GM18909 (cell line): ENCODE measurements around the gene SGSM1.

ENCODE experiments used
- ATAC-seq: cut with Tn5 transposase; IDR thresholded peaks from one replicate; pipeline ENCODE4 v1.9.1; 2021; ENCODE audit warnings: mild to moderate bottlenecking; ENCODE audit not compliant: unreplicated experiment, poor library complexity

The SGSM1 gene

DNA sequence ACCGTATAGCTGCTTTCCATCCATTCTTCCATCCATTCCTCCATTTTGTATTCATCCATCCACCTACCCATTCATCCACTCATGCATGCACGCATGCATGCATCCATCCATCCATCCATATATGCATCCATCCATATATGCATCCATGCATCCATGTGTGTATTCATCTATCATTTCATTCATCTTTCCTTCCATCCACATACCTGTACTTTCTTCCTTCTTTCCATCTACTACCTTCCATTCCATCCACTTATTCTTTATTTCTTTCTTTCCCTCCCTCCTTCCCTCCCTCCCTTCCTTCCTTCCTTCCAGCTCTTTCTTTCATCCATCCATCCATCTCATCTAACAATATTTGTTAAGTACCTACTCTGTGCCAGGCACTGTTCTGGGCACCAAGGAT lies 166.4 kb downstream of the SGSM1 start:
- ATAC-seq, result no peak

DNA sequence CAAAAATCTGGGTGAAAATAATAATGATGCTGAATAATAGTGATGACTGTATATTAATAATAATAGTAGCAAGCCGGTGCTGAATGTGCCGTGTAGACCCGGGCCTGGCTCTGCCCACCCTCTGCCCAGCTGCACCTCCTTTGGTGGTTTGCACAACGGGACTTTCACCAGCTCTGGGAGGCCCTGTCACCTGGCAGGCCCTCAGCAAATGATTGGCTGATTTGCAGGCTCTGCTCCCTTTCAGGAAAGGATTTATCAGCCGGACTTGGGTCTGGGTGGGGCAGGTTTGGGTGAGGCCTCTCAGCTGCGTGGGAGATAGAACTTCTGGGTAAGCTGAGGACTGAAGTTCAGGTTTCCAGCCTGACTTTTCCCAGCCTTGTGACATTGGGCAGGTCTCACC lies 167.9 kb downstream of the SGSM1 start:
- no peak for ATAC-seq

DNA sequence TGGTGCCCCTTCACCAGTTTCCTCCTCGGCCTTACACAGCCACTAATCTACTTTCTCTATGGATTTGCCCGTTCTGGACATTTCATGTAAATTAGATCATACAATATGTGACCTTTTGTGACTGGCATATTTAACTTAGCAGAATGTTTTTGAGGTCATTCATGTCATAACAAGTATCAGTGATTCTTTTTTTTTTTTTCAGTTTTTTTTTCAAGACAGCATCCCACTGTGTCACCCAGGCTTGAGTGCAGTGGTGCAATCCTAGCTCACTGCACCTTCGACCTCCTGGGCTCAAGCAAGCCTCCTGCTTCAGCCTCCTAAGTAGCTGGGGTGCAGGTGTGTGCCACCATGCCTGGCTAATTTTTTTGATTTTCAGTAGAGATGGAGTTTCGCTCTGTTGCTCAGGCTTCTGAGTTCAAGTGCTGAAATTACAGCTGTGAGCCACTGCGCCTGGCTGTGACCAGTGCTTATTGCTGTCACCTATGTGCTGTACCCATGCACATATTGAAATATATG lies 169.2 kb downstream of the SGSM1 start:
- ATAC-seq, result no peak

DNA sequence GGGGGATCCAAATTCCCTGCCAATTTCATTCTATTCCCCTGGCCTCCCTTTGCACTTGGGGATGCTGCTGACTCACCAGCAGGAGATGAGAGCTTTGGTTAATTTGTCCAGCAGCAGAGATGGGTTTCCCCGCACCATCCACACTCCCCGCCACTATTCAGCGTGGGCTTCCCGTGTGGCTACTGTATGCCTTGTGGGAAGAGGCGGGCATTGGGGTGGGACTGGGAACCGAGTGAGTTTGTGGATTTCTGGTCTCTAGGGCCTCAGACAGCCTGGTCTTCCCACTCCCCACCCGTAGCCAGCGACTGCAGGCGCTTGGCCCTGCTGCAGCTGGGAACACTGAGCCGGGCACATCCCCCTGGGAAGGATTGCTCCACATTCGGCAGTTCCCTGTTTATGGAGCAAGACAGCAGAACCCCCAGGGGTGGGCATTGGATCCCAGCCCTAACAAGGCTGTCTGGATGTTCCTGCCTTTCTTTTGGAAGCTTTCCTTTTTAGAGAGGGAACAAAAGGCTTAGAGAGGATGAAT lies 169.9 kb downstream of the SGSM1 start:
- ATAC-seq, result no peak

DNA sequence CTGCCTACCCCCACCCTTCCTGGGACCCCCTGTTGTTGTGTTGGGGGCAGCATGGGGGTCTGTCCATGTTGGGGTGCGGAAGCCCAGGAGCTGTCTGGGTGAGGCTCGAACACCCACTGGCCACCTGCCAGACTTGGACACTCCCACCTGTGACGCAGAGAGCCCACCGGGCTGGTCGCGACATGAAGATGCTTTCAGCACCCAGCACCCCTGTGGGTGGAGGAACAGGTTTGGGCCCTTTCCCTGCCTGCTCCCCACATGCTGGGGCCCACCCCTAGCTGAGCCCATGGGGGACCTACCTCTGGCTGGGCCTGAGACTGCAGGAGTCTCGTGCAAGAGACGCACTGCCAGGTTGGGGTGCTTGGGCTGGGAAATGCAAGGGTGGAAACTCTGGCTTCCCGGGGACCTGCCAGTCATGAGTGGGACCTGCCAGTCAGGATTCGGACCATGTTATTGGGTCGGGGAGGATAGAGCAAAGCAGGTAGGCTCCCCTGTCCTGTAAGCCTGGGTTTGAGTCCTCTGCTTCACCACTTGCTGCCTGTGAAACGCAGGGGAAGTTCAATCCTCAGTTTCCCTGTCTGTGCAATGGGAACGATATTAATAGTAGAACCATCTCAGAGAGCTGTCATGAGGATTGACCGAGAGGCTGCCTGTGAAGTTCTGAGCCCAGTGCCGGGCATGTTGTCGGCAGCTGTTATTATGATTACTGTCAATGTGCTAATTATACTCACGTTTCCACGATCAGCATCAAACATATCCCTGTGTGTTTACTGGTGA lies 170.6 kb downstream of the SGSM1 start:
- ATAC-seq, result no peak
